Panc1 (cell line): ENCODE results near the gene PHLPP1. TPM values are rescaled to one million over a fixed set of nuclear protein-coding genes. Genes with fewer than 3 reads are reported as not detected.

ENCODE experiments used
- ATAC-seq: fragments of 200-7000 bp; cut with Tn5 transposase; 2 replicates; pipeline ENCODE4 v1.9.1; 2020; ENCODE audit warnings: mild to moderate bottlenecking, moderate library complexity
- BruUV-seq: library from RNA; stranded (reverse); fragments of 400-500 nt; replicated peaks from 2 replicates; lab custom pipeline; 2021; lab: Mats Ljungman, UMichigan
- CTCF ChIA-PET: fragments of 300-600 bp; sonication (Branson Sonifier 250); formaldehyde crosslinking; loops from one replicate; lab custom pipeline; 2022; ENCODE audit warnings: antibody characterized with exemption; lab: Charles Lee
- POLR2A ChIA-PET: fragments of 300-600 bp; sonication (Branson Sonifier 250); formaldehyde crosslinking; loops from one replicate; lab custom pipeline; 2022; ENCODE audit warnings: antibody characterized with exemption; lab: Charles Lee
- DNase-seq: peaks from one replicate; pipeline ENCODE4 v3.0.0-alpha.2; 2010; ENCODE audit warnings: low read depth, low spot score
- H3K27ac ChIP-seq: 2 replicates; pipeline ENCODE4 v1.5.1; 2011; ENCODE audit warnings: mild to moderate bottlenecking, low read length, inconsistent platforms
- H3K27me3 ChIP-seq: fragments of 200-500 bp; sonication (Bioruptor generic); 2 replicates; pipeline ENCODE4 v1.6.0; 2014; ENCODE audit warnings: low read length, inconsistent platforms; ENCODE audit not compliant: control insufficient read depth, insufficient read depth
- H3K36me3 ChIP-seq: fragments of 200-500 bp; sonication (Bioruptor generic); 2 replicates; pipeline ENCODE4 v1.5.1; 2014; ENCODE audit warnings: inconsistent platforms, mild to moderate bottlenecking, low read length, moderate library complexity; ENCODE audit not compliant: control insufficient read depth, insufficient read depth
- H3K4me1 ChIP-seq: 2 replicates; pipeline ENCODE4 v1.5.1; 2011; ENCODE audit warnings: inconsistent platforms, mild to moderate bottlenecking, low read length, moderate library complexity; ENCODE audit not compliant: control insufficient read depth, insufficient read depth
- H3K4me3 ChIP-seq, 2 experiments: 2 replicates each; pipeline ENCODE4 v1.5.1; 2011 to 2012; ENCODE audit warnings: low read depth in 2 of 2, low read length in 2 of 2, mild to moderate bottlenecking in 2 of 2, inconsistent platforms in 1 of 2, moderate library complexity in 1 of 2
- H3K9me3 ChIP-seq: fragments of 200-500 bp; sonication (Bioruptor generic); 2 replicates; pipeline ENCODE4 v1.5.1; 2014; ENCODE audit warnings: low read depth, mild to moderate bottlenecking, inconsistent platforms, low read length, moderate library complexity; ENCODE audit not compliant: control insufficient read depth, insufficient read depth
- CTCF ChIP-seq: fragments of 450-650 bp; IDR thresholded peaks from 2 replicates; pipeline ENCODE4 v1.5.1; 2017; ENCODE audit warnings: mild to moderate bottlenecking
- POLR2AphosphoS5 ChIP-seq: IDR thresholded peaks from 2 replicates; pipeline ENCODE4 v1.6.1; 2012; ENCODE audit warnings: mild to moderate bottlenecking, low read depth, low read length, moderate library complexity
- REST ChIP-seq, 2 experiments: IDR thresholded peaks; 2 replicates each; pipeline ENCODE4 v1.6.1; 2011 to 2012; ENCODE audit warnings: low read depth in 2 of 2, control low read depth in 1 of 2, low read length in 1 of 2, mild to moderate bottlenecking in 1 of 2, moderate library complexity in 1 of 2; ENCODE audit not compliant: insufficient read depth in 1 of 2
- SIN3A ChIP-seq: IDR thresholded peaks from 2 replicates; pipeline ENCODE4 v1.6.1; 2012; ENCODE audit warnings: low read depth, mild to moderate bottlenecking, low read length, moderate library complexity, borderline replicate concordance; ENCODE audit not compliant: insufficient read depth
- TCF7L2 ChIP-seq: IDR thresholded peaks from 2 replicates; pipeline ENCODE4 v1.6.1; 2011; ENCODE audit warnings: mild to moderate bottlenecking, low read depth, low read length, inconsistent platforms
- in situ Hi-C: cut with HindIII; loops from 2 replicates; pipeline ENCODE4 v1.10.0; 2016; ENCODE audit warnings: low sequenced_read_pairs, low pct_unique_long_range_greater_than_20kb
- intact Hi-C: fragments of 100-400 bp; cut with micrococcal nuclease; formaldehyde crosslinking; loops from one replicate; pipeline ENCODE4 v1.10.0; 2022; ENCODE audit not compliant: unreplicated experiment
- total RNA-seq: library from RNA; stranded (reverse); gene quantifications from one replicate; pipeline ENCODE4 v1.2.1, GENCODE V29; 2021; ENCODE audit not compliant: unreplicated experiment

PHLPP1 gene
- total RNA-seq, 1 experiment from 2014 or later = 6.3 TPM

- DNase-seq = no peak
- Histone ChIP-seq H3K4me3 (no peak overlapping the region), H3K27me3 (no peaks in the 10 kb centered on the region), H3K9me3 (no peaks in the 10 kb centered on the region), H3K4me1 (no peaks in the 10 kb centered on the region; the same call in 1 of the 2 replicates), H3K27ac (no peak overlapping the region), H3K36me3 (no peaks in the 10 kb centered on the region)
- intact Hi-C loops (no loop called here), in situ Hi-C loops (no loop called here)
- POLR2A ChIA-PET = no interaction called here
- no TSS peak for BruUV-seq
- TF ChIP-seq CTCF (no peak), TCF7L2 (no peak), SIN3A (no peak), POLR2AphosphoS5 (no peak), REST (IDR thresholded peaks at IDR 0.05; ENCODE audit: insufficient read depth in 1 of 2, low read depth in 2 of 2, low read length in 1 of 2) (no peak)
- CTCF ChIA-PET = no interaction called here
- no peak for ATAC-seq
Observed at GRCh38 chr18:62757399-62758010, 42.2 kb downstream of the PHLPP1 start.

GRCh38 chr18:62758591-62758990 is 43.2 kb downstream of the PHLPP1 start:
- intact Hi-C loops (no loop called here), in situ Hi-C loops (no loop called here)
- Histone ChIP-seq H3K4me3 (no peak overlapping the region), H3K4me1 (no peaks in the 10 kb centered on the region; the same call in 1 of the 2 replicates), H3K9me3 (no peaks in the 10 kb centered on the region), H3K27ac (no peak overlapping the region), H3K27me3 (no peaks in the 10 kb centered on the region), H3K36me3 (no peaks in the 10 kb centered on the region)
- ATAC-seq (no peak), DNase-seq (no peak)
- no TSS peak for BruUV-seq
- TF ChIP-seq TCF7L2 = no peak
- TF ChIP-seq POLR2AphosphoS5 = no peak
- TF ChIP-seq SIN3A = no peak
- no peak for TF ChIP-seq REST (IDR thresholded peaks at IDR 0.05; ENCODE audit: insufficient read depth in 1 of 2, low read depth in 2 of 2, low read length in 1 of 2)
- TF ChIP-seq CTCF = no peak
- ChIA-PET POLR2A (no interaction called here), CTCF (no interaction called here)
